PC-3 (cell line): Measurements from ENCODE around the gene VGLL1. TPM values are rescaled to one million over a fixed set of nuclear protein-coding genes. Genes with fewer than 3 reads are reported as not detected.
A peak's percentile ranks its signal among the peaks of the same experiment; 100 is the strongest.

Experiments used
- ATAC-seq: fragments of 200-7000 bp; cut with Tn5 transposase; 2 replicates; pipeline ENCODE4 v1.9.1; 2020; ENCODE audit warnings: mild to moderate bottlenecking, moderate library complexity
- BruUV-seq: library from RNA; stranded (reverse); fragments of 400-500 nt; replicated peaks from 2 replicates; lab custom pipeline; 2021; lab: Mats Ljungman, UMichigan
- CTCF ChIA-PET: fragments of 300-600 bp; sonication (Branson Sonifier 250); formaldehyde crosslinking; loops from one replicate; lab custom pipeline; 2022; ENCODE audit warnings: antibody characterized with exemption; lab: Charles Lee
- POLR2A ChIA-PET: fragments of 300-600 bp; sonication (Branson Sonifier 250); formaldehyde crosslinking; loops from one replicate; lab custom pipeline; 2022; ENCODE audit warnings: antibody characterized with exemption; ENCODE audit not compliant: unreplicated experiment; lab: Charles Lee
- DNase-seq: peaks from one replicate; pipeline ENCODE4 v3.0.0-alpha.2; 2015
- H2AFZ ChIP-seq: fragments of 300-600 bp; sonication (generic); 2 replicates; pipeline ENCODE4 v1.6.0; 2016; ENCODE audit warnings: antibody characterized with exemption, low read length
- H3F3A ChIP-seq: fragments of 300-600 bp; sonication (generic); one replicate; pipeline ENCODE4 v1.6.0; 2017; ENCODE audit warnings: antibody characterized with exemption, low read length, control low read depth, mild to moderate bottlenecking; ENCODE audit not compliant: unreplicated experiment
- H3K27ac ChIP-seq: fragments of 300-600 bp; sonication (generic); 2 replicates; pipeline ENCODE4 v1.5.1; 2016; ENCODE audit warnings: mild to moderate bottlenecking, low read length
- H3K27me3 ChIP-seq: fragments of 300-600 bp; sonication (generic); 2 replicates; pipeline ENCODE4 v1.6.1; 2016; ENCODE audit warnings: low read length, mixed read lengths
- H3K36me3 ChIP-seq: fragments of 300-600 bp; sonication (generic); 2 replicates; pipeline ENCODE4 v1.6.1; 2016; ENCODE audit warnings: low read depth, mixed run types, low read length, mixed read lengths
- H3K4me1 ChIP-seq: fragments of 300-600 bp; sonication (generic); 2 replicates; pipeline ENCODE4 v1.5.1; 2016; ENCODE audit warnings: low read length; ENCODE audit not compliant: insufficient read depth
- H3K4me2 ChIP-seq: fragments of 300-600 bp; sonication (generic); 2 replicates; pipeline ENCODE4 v1.6.0; 2016; ENCODE audit warnings: low read length
- H3K4me3 ChIP-seq: fragments of 300-600 bp; sonication (generic); 2 replicates; pipeline ENCODE4 v1.5.1; 2016; ENCODE audit warnings: mild to moderate bottlenecking, low read length, mixed read lengths
- H3K79me2 ChIP-seq: fragments of 300-600 bp; sonication (generic); 2 replicates; pipeline ENCODE4 v1.6.1; 2017; ENCODE audit warnings: low read length, mixed read lengths
- H3K9ac ChIP-seq: fragments of 300-600 bp; sonication (generic); 2 replicates; pipeline ENCODE4 v1.6.0; 2016; ENCODE audit warnings: mild to moderate bottlenecking, low read length
- H3K9me2 ChIP-seq: fragments of 300-600 bp; sonication (generic); replicated peaks from 2 replicates; pipeline ENCODE4 v1.6.1; 2016; ENCODE audit warnings: mixed run types, low read length, mixed read lengths
- H3K9me3 ChIP-seq: fragments of 300-600 bp; sonication (generic); 2 replicates; pipeline ENCODE4 v1.6.1; 2016; ENCODE audit warnings: low read length, mixed read lengths
- H4K20me1 ChIP-seq: fragments of 300-600 bp; sonication (generic); 2 replicates; pipeline ENCODE4 v1.6.1; 2016; ENCODE audit warnings: low read length, mixed read lengths
- EZH2 ChIP-seq: fragments of 300-600 bp; sonication (generic); IDR thresholded peaks from one replicate; pipeline ENCODE4 v1.6.1; 2017; ENCODE audit warnings: antibody characterized with exemption, mild to moderate bottlenecking, low read length; ENCODE audit not compliant: unreplicated experiment
- EZH2phosphoT487 ChIP-seq: fragments of 300-600 bp; sonication (generic); IDR thresholded peaks from 2 replicates; pipeline ENCODE4 v1.6.1; 2018; ENCODE audit warnings: mild to moderate bottlenecking, antibody characterized with exemption, low read length, borderline replicate concordance
- intact Hi-C: fragments of 100-400 bp; cut with micrococcal nuclease; formaldehyde crosslinking; loops from 2 replicates; pipeline ENCODE4 v1.9.0; 2023
- total RNA-seq: library from RNA; depleted of rRNA; stranded (reverse); fragments of >200 nt; gene quantifications from 2 replicates; pipeline ENCODE4 v1.2.3, GENCODE V29; 2014
- TF ChIP-seq, protein P1 (sequence below): fragments of 300-600 bp; sonication (generic); conservative IDR thresholded peaks from 2 replicates; pipeline ENCODE4 v1.5.1; 2017; ENCODE audit warnings: antibody characterized with exemption, low read depth, mild to moderate bottlenecking, low read length

Gene VGLL1
- total RNA-seq, 1 experiment from 2014 or later: 5.3 TPM

DNA sequence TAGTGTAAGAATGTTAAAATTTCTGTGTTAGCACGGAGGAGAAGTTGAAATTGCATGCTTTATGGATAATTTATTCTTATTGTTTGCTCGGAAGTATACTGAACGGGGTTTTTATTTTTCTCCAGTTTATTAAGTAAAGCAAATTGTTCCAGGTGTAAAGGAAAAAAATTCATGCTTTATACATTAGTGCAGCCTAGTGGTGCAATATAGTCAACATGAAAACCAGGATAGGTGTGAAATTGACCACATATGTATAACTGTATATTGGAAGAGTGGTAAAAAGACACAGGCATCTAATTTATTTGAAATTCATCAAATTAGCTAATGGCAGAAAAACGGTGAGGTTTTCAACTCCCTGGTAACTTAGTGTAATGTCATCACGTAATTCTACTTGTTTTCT, 43.3 kb upstream of the VGLL1 start:
- Histone ChIP-seq H2AFZ (no peak overlapping the region), H3K9me3 (no peaks in the 10 kb centered on the region), H3K27ac (no peak overlapping the region), H3K36me3 (no peaks in the 10 kb centered on the region), H3K9me2 (no peaks in the 10 kb centered on the region), H3K4me3 (0 out of 2 replicates have a peak overlapping the region, but pooled peaks have one; percentile 18), H3K4me2 (peak overlapping the region; percentile 53), H3K27me3 (no peaks in the 10 kb centered on the region; the same call in 1 of the 2 replicates), H3K79me2 (no peaks in the 10 kb centered on the region), H3K4me1 (0 out of 2 replicates have a peak, but pooled peaks cover 5% of the 10 kb centered on the region), H3F3A (no peaks in the 10 kb centered on the region), H3K9ac (no peak overlapping the region), H4K20me1 (no peaks in the 10 kb centered on the region)
- intact Hi-C loops: loop anchor here (1.0 to 5.0 kb wide), 5 partner anchors 36 to 460 kb away; no protein-coding TSS in a partner anchor
- ChIA-PET CTCF (no interaction called here), POLR2A (no interaction called here)
- ATAC-seq: peak; percentile 49; the same call in 1 of the 2 replicates
- DNase-seq: peak; percentile 42
- BruUV-seq: no TSS peak
- TF ChIP-seq EZH2: no peak
- TF ChIP-seq, protein P1, sequence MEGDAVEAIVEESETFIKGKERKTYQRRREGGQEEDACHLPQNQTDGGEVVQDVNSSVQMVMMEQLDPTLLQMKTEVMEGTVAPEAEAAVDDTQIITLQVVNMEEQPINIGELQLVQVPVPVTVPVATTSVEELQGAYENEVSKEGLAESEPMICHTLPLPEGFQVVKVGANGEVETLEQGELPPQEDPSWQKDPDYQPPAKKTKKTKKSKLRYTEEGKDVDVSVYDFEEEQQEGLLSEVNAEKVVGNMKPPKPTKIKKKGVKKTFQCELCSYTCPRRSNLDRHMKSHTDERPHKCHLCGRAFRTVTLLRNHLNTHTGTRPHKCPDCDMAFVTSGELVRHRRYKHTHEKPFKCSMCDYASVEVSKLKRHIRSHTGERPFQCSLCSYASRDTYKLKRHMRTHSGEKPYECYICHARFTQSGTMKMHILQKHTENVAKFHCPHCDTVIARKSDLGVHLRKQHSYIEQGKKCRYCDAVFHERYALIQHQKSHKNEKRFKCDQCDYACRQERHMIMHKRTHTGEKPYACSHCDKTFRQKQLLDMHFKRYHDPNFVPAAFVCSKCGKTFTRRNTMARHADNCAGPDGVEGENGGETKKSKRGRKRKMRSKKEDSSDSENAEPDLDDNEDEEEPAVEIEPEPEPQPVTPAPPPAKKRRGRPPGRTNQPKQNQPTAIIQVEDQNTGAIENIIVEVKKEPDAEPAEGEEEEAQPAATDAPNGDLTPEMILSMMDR: peak; percentile 55

DNA sequence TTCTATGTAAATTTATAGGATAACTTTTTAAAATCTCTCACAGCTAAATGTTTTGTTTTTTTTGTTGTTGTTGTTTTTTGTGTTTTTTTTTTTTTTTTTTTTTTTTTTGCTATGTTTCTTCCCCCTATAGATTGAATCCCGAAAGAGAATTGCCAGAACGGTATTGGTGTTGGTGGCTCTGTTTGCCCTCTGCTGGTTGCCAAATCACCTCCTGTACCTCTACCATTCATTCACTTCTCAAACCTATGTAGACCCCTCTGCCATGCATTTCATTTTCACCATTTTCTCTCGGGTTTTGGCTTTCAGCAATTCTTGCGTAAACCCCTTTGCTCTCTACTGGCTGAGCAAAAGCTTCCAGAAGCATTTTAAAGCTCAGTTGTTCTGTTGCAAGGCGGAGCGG, 40.2 kb upstream of the VGLL1 start:
- POLR2A ChIA-PET: no interaction called here
- Histone ChIP-seq H3K9me3 (no peaks in the 10 kb centered on the region), H3K36me3 (no peaks in the 10 kb centered on the region), H3K27ac (no peak overlapping the region), H3K4me3 (no peak overlapping the region), H3K27me3 (no peaks in the 10 kb centered on the region; the same call in 1 of the 2 replicates), H3K79me2 (no peaks in the 10 kb centered on the region), H3F3A (no peaks in the 10 kb centered on the region), H2AFZ (no peak overlapping the region), H3K9me2 (no peaks in the 10 kb centered on the region), H3K9ac (no peak overlapping the region), H3K4me1 (0 out of 2 replicates have a peak, but pooled peaks cover 5% of the 10 kb centered on the region), H4K20me1 (no peaks in the 10 kb centered on the region), H3K4me2 (no peak overlapping the region)
- BruUV-seq: no TSS peak
- TF ChIP-seq EZH2phosphoT487 (no peak), EZH2 (no peak)
- TF ChIP-seq, protein P1: no peak; the same call in 1 of the 2 replicates
- no peak for DNase-seq
- CTCF ChIA-PET: interaction anchor here (0.6 kb wide), 3 partner anchors 23 to 344 kb away, joined by 4 to 10 read pairs (median 4); partner anchors contain the start of gene FHL1
- intact Hi-C loops: no loop called here
- no peak for ATAC-seq

DNA sequence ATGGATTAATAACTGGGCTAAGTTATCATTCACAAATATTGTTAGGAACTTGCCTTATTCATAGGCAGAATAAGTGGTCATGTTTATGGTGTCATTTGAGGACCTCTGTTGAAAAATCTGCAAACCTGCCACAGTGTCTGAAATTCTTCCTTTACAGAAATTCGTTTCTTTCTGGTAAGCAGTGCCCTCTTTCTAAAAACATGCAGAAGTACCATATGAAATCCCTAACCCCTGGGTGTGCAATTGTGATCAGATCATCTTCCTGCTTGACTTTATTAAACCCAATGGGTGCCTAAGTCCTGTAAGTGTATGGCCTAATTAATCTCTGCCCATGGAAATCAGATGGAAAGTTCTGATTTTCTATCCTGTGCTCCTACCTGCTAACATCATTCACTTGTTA, 39.0 kb upstream of the VGLL1 start:
- no peak overlapping the region for H3K4me2 ChIP-seq
- no peak overlapping the region for H3K9ac ChIP-seq
- CTCF ChIA-PET: no interaction called here
- no TSS peak for BruUV-seq
- H4K20me1 ChIP-seq: 0 out of 2 replicates have a peak, but pooled peaks cover 4% of the 10 kb centered on the region
- H3K27me3 ChIP-seq: no peaks in the 10 kb centered on the region; the same call in 1 of the 2 replicates
- intact Hi-C loops: no loop called here
- DNase-seq (peak; percentile 19), ATAC-seq (no peak)
- no peak overlapping the region for H3K4me3 ChIP-seq
- H2AFZ ChIP-seq: no peak overlapping the region
- H3K9me2 ChIP-seq: no peaks in the 10 kb centered on the region
- no peaks in the 10 kb centered on the region for H3F3A ChIP-seq
- H3K27ac ChIP-seq: no peak overlapping the region
- H3K79me2 ChIP-seq: peaks cover 6% of the 10 kb centered on the region
- no peaks in the 10 kb centered on the region for H3K9me3 ChIP-seq
- POLR2A ChIA-PET: no interaction called here
- TF ChIP-seq, protein P1: peak; percentile 16
- TF ChIP-seq EZH2: no peak
- TF ChIP-seq EZH2phosphoT487: no peak
- H3K36me3 ChIP-seq: no peaks in the 10 kb centered on the region
- H3K4me1 ChIP-seq: 0 out of 2 replicates have a peak, but pooled peaks cover 5% of the 10 kb centered on the region
